ENCODE results near the gene EPHA5. TPM values are rescaled to one million over a fixed set of nuclear protein-coding genes. Genes with fewer than 3 reads are reported as not detected.

Gene EPHA5
- total RNA-seq, 1 donor from 2014 or later = 107 TPM

GRCh38 chr4:65635051-65635821, 35.1 kb downstream of the EPHA5 start:
- no peak for DNase-seq (ENCODE audit: low spot score in 2 of 2)
- no peak for FAIRE-seq

- DNase-seq (ENCODE audit: low spot score in 2 of 2) (no peak), FAIRE-seq (no peak)
Observed at GRCh38 chr4:65624651-65625050, 45.6 kb downstream of the EPHA5 start.

GRCh38 chr4:65623506-65623905, 46.8 kb downstream of the EPHA5 start:
- no peak for DNase-seq (ENCODE audit: low spot score in 2 of 2)
- no peak for FAIRE-seq

GRCh38 chr4:65617416-65617815, 52.9 kb downstream of the EPHA5 start:
- no peak for DNase-seq (ENCODE audit: low spot score in 2 of 2)

GRCh38 chr4:65604515-65604914, 65.8 kb downstream of the EPHA5 start:
- DNase-seq (ENCODE audit: low spot score in 2 of 2) = no peak
- no peak for FAIRE-seq

More at GRCh38 chr4:65617416-65617815, 52.9 kb downstream of the EPHA5 start:
- no peak for FAIRE-seq

- DNase-seq (ENCODE audit: low spot score in 2 of 2) = no peak
- no peak for FAIRE-seq
Observed at GRCh38 chr4:65600656-65601055, 69.6 kb downstream of the EPHA5 start.

GRCh38 chr4:65599340-65599739, 70.9 kb downstream of the EPHA5 start:
- DNase-seq (ENCODE audit: low spot score in 2 of 2) = no peak
- no peak for FAIRE-seq

- FAIRE-seq (no peak), DNase-seq (ENCODE audit: low spot score in 2 of 2) (no peak)
Observed at GRCh38 chr4:65597697-65598096, 72.6 kb downstream of the EPHA5 start.

- DNase-seq (ENCODE audit: low spot score in 2 of 2) (no peak), FAIRE-seq (no peak)
Observed at GRCh38 chr4:65592089-65592488, 78.2 kb downstream of the EPHA5 start.

- FAIRE-seq (no peak), DNase-seq (ENCODE audit: low spot score in 2 of 2) (no peak)
Observed at GRCh38 chr4:65589921-65590320, 80.4 kb downstream of the EPHA5 start.

GRCh38 chr4:65589331-65589730, 81.0 kb downstream of the EPHA5 start:
- DNase-seq (ENCODE audit: low spot score in 2 of 2) (no peak), FAIRE-seq (no peak)

GRCh38 chr4:65580551-65580950, 89.7 kb downstream of the EPHA5 start:
- FAIRE-seq = no peak
- no peak for DNase-seq (ENCODE audit: low spot score in 2 of 2)

GRCh38 chr4:65566473-65566872, 103.8 kb downstream of the EPHA5 start:
- DNase-seq (ENCODE audit: low spot score in 2 of 2) = no peak
- no peak for FAIRE-seq

- no peak for FAIRE-seq
Observed at GRCh38 chr4:65561164-65561563, 109.1 kb downstream of the EPHA5 start.

GRCh38 chr4:65559270-65559669, 111.0 kb downstream of the EPHA5 start:
- FAIRE-seq = no peak
- no peak for DNase-seq (ENCODE audit: low spot score in 2 of 2)

More at GRCh38 chr4:65561164-65561563, 109.1 kb downstream of the EPHA5 start:
- no peak for DNase-seq (ENCODE audit: low spot score in 2 of 2)

- FAIRE-seq (no peak), DNase-seq (ENCODE audit: low spot score in 2 of 2) (no peak)
Observed at GRCh38 chr4:65552057-65552456, 118.2 kb downstream of the EPHA5 start.

- FAIRE-seq = no peak
- no peak for DNase-seq (ENCODE audit: low spot score in 2 of 2)
Observed at GRCh38 chr4:65550500-65550899, 119.8 kb downstream of the EPHA5 start.

- no peak for DNase-seq (ENCODE audit: low spot score in 2 of 2)
- no peak for FAIRE-seq
Observed at GRCh38 chr4:65546882-65547416, 123.3 kb downstream of the EPHA5 start.

GRCh38 chr4:65538571-65538970, 131.7 kb downstream of the EPHA5 start:
- DNase-seq (ENCODE audit: low spot score in 2 of 2) (no peak), FAIRE-seq (no peak)

GRCh38 chr4:65535113-65535512, 135.2 kb downstream of the EPHA5 start:
- DNase-seq (ENCODE audit: low spot score in 2 of 2) (no peak), FAIRE-seq (no peak)

- FAIRE-seq (no peak), DNase-seq (ENCODE audit: low spot score in 2 of 2) (no peak)
Observed at GRCh38 chr4:65521666-65522065, 148.6 kb downstream of the EPHA5 start.

GRCh38 chr4:65515646-65516045, 154.6 kb downstream of the EPHA5 start:
- no peak for DNase-seq (ENCODE audit: low spot score in 2 of 2)

More at GRCh38 chr4:65515646-65516045, 154.6 kb downstream of the EPHA5 start:
- no peak for FAIRE-seq

Data from frontal cortex (tissue), 4 donors.